Mucosa of stomach (tissue), 1 donor: ENCODE results near the gene NLGN1.

Experiments used
- H3K27me3 ChIP-seq: one replicate; pipeline ENCODE4 v1.7.0; 2013; ENCODE audit warnings: mild to moderate bottlenecking, low read length; ENCODE audit not compliant: control insufficient read depth, insufficient read depth
- H3K36me3 ChIP-seq: one replicate; pipeline ENCODE4 v1.7.0; 2013; ENCODE audit warnings: low read length; ENCODE audit not compliant: control insufficient read depth, insufficient read depth
- H3K4me1 ChIP-seq: one replicate; pipeline ENCODE4 v1.7.0; 2013; ENCODE audit warnings: mild to moderate bottlenecking, low read length; ENCODE audit not compliant: control insufficient read depth, insufficient read depth
- H3K4me3 ChIP-seq: one replicate; pipeline ENCODE4 v1.7.0; 2013; ENCODE audit warnings: low read length
- H3K9ac ChIP-seq: one replicate; pipeline ENCODE4 v1.7.0; 2013; ENCODE audit warnings: mild to moderate bottlenecking, low read length, moderate library complexity
- H3K9me3 ChIP-seq: one replicate; pipeline ENCODE4 v1.7.0; 2013; ENCODE audit warnings: mild to moderate bottlenecking, low read length, moderate library complexity; ENCODE audit not compliant: control insufficient read depth
- donor health status: Pancreatic carcinoma.

NLGN1 gene

DNA sequence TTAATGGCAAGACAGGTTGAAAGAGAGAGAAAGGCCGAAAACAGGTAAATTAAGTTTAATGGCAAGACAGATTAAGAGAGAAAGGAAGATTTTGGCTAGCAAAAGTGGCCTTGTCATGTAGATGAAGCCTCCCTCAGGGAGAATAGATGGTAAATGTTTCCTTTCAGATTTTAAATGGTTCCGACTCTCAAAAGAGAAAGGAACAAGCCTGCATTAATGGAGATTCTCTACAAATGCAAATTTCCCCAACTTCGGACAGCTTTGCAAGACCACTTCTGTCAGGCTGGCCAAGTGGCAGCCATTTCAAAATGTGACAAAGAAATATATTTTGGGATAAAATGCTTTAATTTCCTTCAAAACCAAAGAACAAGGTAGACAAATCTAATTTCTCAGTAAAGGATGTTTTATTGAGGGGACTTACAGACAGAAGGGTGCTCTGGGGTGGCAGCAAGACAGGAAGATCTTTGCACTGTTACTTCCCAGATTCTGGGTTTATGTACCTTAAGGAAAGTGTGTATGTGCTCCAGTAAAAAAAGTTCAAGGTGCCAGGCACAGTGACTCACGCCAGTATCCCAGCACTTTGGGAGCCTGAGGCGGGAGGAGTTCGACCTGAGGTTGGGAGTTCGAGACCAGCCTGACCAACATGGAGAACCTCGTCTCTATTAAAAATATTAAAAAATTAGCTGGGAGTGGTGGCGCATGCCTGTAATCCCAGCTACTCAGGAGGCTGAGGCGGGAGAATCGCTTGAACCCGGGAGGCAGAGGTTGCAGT, 835.3 kb downstream of the NLGN1 start:
- no peaks in the 10 kb centered on the region for H3K36me3 ChIP-seq
- no peak overlapping the region for H3K9ac ChIP-seq
- no peaks in the 10 kb centered on the region for H3K9me3 ChIP-seq
- no peak overlapping the region for H3K4me3 ChIP-seq
- no peaks in the 10 kb centered on the region for H3K27me3 ChIP-seq
- H3K4me1 ChIP-seq, result no peaks in the 10 kb centered on the region

DNA sequence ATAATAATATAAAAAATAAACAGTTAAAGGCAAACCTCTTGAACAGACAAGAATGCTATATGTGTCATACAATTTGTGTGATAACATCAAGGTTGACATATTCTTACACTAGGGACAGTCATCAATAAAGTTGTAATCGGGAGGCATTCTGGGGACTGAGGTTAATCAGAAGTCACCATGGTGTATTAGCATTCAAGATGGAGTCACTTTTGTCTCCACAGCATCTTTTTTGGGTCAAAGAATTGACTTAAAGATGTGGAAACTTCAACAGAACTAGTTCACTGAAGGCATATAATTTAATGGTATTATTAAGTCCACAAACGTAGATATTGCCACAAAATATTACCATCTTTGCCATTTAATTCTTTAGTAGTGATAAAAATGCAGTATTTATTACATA, 836.0 kb downstream of the NLGN1 start:
- Histone ChIP-seq H3K27me3 (no peaks in the 10 kb centered on the region), H3K4me3 (no peak overlapping the region), H3K9ac (no peak overlapping the region), H3K9me3 (no peaks in the 10 kb centered on the region), H3K4me1 (no peaks in the 10 kb centered on the region), H3K36me3 (no peaks in the 10 kb centered on the region)

DNA sequence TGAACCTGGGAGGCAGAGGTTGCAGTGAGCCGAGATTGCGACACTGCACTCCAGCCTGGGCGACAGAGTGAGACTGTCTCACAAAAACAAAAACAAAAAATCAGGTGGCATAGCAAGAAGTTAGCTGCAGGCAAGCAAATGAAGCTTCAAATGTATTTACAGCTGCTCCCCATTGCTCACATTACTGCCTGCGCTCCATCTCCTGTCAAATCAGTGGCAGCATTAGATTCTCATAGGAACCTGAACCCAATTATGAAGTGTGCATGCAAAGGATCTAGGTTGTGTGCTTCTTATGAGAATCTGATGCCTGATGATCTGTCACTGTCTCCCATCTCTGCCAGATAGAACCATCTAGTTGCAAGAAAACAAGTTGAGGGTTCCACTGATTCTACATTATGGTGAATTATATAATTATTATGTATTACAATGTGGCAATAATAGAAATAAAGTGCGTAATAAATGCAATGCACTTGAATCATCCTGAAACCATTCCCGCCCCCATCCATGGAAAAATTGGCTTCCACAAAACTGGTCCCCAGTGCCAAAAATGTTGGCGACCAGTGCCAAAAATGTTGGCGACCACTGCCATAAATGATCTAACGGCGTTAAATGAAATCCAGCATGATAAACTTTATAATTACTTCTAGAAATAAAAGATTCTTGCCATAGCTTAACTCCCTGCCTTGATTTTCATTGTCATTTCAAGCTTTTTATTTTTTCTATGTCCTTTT, 844.9 kb downstream of the NLGN1 start:
- Histone ChIP-seq H3K36me3 (no peaks in the 10 kb centered on the region), H3K9ac (no peak overlapping the region), H3K4me1 (no peaks in the 10 kb centered on the region), H3K27me3 (no peaks in the 10 kb centered on the region), H3K4me3 (no peak overlapping the region), H3K9me3 (no peaks in the 10 kb centered on the region)

DNA sequence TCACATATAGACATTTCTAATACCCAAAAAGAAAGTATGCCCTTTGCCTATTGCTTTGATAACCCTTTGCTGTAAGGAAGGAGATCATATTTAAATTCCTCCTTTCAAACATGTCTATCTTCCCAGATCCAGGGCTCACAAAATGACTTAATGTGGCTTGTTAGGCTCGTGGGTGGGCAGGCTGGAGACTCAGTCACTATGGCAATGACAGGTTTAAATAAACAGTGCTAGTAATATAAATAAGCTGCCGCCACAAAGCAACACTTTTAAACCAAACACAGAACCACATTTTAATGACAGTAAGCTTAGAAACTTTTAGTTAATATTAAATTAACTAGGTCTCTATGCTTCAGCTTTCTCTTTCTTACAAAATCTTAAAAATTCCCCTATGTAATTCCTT, 845.6 kb downstream of the NLGN1 start:
- Histone ChIP-seq H3K9ac (no peak overlapping the region), H3K4me3 (no peak overlapping the region), H3K36me3 (no peaks in the 10 kb centered on the region), H3K9me3 (no peaks in the 10 kb centered on the region), H3K27me3 (no peaks in the 10 kb centered on the region), H3K4me1 (no peaks in the 10 kb centered on the region)

DNA sequence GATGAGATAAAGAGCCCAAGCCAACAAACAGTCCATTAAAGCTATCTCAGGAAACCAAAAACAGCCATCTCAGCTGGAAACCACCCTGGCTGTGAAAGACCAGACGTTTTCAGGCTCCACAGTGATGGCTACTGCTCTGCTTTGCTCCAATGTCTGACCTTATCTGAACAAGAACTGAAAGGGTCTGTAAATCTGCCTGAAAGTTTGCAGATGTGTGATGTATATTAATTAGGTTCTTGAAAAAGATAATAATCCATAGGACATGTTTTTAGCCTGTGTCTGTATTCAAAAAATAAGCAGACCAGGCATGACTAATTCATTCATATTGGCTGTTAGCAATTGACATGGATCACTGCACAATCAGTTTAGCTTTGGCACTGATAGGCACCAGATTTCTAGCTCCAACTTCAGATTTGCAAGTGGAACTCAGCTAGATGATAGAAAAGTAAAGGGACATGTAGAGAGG, 850.2 kb downstream of the NLGN1 start:
- Histone ChIP-seq H3K27me3 (no peaks in the 10 kb centered on the region), H3K9ac (no peak overlapping the region), H3K4me3 (no peak overlapping the region), H3K4me1 (no peaks in the 10 kb centered on the region), H3K9me3 (no peaks in the 10 kb centered on the region), H3K36me3 (no peaks in the 10 kb centered on the region)

DNA sequence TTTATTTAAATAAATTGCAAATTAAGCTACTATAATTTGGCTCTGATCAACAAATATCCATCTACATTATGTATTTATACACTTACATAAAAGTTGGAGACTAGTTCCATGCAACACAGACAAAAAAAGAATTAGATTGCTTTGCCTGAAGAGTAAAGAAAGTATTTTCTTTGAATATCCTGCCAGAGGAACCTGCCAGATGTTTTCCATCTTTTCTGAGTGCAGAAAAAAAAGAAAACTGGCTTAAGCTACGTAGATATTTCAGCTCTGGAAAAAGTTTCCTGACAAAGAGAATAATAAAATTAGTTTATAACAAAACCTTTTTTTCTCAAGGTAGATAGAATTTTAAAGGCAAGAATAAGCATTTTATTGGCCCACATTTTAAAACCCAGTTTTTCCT, 854.1 kb downstream of the NLGN1 start:
- Histone ChIP-seq H3K36me3 (no peaks in the 10 kb centered on the region), H3K9ac (no peak overlapping the region), H3K4me3 (no peak overlapping the region), H3K9me3 (no peaks in the 10 kb centered on the region), H3K27me3 (no peaks in the 10 kb centered on the region), H3K4me1 (no peaks in the 10 kb centered on the region)

DNA sequence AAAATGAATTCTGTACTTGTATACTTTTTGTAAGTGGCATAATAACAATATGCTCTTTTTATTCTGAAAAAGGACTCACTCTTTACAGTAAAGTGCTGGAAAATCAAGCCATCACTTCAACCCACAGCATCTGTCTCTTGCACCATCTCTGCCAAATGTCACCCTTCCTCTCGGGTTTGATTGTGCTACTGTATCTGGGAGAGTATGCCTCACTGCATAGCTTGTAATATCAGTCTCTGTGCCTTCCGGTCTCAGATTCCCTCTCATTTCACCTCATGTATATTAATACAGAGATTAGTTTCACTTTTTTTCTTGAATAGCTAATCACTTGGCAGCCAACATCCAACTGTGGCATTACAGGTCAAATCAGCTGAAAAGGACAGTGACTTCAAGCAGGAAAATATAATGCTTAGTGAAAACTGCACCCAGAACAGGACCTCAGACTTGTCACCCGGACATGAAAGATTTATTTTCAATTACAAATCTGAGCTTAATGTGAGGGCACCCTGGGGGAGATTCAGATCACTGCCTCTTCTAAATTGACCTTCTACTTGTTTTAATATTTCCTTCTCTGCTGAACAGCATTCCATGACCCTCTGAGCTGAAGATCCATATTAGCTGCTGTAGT, 855.8 kb downstream of the NLGN1 start:
- H3K27me3 ChIP-seq, result no peaks in the 10 kb centered on the region
- no peaks in the 10 kb centered on the region for H3K9me3 ChIP-seq
- no peaks in the 10 kb centered on the region for H3K4me1 ChIP-seq
- H3K9ac ChIP-seq, result no peak overlapping the region
- no peak overlapping the region for H3K4me3 ChIP-seq
- H3K36me3 ChIP-seq, result no peaks in the 10 kb centered on the region

DNA sequence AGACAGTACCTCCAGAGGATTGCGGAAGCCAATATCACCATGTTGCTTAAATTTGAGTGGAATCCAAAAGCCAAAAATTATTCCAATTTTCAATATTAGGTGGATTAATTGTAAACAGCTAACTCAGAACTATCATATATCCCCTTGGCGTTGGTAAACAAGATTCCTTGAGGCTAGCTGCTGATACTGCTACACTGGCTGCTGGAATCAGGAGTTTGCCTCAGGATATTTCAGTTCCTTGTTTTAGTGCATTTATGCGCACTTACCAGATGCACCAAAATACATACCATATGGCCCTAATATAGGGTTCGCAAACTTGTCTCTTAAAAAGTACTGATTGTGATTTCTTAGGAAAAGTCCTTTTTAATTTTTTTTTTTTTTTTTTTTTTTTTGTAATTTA, 856.4 kb downstream of the NLGN1 start:
- H3K4me1 ChIP-seq, result no peaks in the 10 kb centered on the region
- H3K9ac ChIP-seq, result no peak overlapping the region
- no peaks in the 10 kb centered on the region for H3K36me3 ChIP-seq
- no peaks in the 10 kb centered on the region for H3K9me3 ChIP-seq
- H3K27me3 ChIP-seq, result no peaks in the 10 kb centered on the region
- no peak overlapping the region for H3K4me3 ChIP-seq

DNA sequence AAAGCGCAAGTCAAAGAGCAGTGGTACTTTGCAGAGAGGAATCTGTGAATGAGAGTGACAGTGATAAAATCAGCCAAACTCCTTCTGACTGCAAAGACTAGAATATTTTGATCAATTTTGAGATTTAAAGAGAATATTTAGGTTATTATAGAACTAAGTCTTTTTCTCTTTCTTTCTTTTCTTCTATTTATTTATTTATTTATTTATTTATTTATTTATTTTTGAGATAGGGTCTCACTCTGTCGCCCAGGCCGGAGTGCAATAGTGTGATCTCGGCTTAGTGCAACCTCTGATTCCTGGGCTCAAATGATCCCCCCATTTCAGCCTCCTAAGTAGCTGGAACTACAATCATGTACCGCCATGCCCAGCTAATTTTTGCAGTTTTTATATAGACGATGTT, 857.9 kb downstream of the NLGN1 start:
- Histone ChIP-seq H3K4me3 (no peak overlapping the region), H3K4me1 (no peaks in the 10 kb centered on the region), H3K9ac (no peak overlapping the region), H3K36me3 (no peaks in the 10 kb centered on the region), H3K9me3 (no peaks in the 10 kb centered on the region), H3K27me3 (no peaks in the 10 kb centered on the region)

DNA sequence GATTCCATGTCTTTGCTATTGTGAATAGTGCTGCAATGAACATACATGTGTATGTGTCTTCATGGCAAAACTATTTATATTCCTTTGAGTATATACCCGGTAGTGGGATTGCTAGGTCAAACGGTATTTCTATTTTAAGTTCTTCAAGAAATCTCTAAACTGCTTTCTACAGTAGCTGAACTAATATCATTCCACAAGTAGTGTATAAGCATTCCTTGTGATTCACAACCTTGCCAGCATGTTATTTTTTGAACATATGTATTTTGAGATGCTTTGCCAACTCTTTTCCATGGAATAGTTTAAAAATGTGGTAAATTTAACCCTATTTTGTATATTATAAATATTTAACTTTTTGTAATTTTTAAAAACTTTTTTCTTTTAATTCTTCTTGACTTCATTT, 868.9 kb downstream of the NLGN1 start:
- no peak overlapping the region for H3K4me3 ChIP-seq
- H3K36me3 ChIP-seq, result no peaks in the 10 kb centered on the region
- no peaks in the 10 kb centered on the region for H3K4me1 ChIP-seq
- H3K9me3 ChIP-seq, result no peaks in the 10 kb centered on the region
- no peaks in the 10 kb centered on the region for H3K27me3 ChIP-seq
- no peak overlapping the region for H3K9ac ChIP-seq

DNA sequence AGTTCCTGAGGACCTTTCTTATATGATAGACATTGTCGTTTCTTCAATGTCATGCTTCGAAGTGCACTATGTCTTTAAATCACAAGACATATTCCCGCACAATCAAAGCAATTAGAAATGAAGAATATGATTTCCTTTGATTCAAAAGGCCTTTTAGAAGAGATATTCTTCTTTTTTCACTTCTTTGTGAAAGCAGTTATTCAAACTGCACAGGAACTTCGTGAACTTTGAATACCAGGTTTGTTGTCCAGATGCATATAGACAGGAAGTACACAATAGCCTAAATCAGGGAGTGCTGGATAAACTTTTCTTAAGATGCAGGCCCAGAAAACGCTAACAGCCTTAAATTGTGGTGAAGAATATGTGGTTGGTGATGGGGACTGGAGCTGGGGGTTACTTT, 870.5 kb downstream of the NLGN1 start:
- no peak overlapping the region for H3K4me3 ChIP-seq
- no peaks in the 10 kb centered on the region for H3K4me1 ChIP-seq
- no peaks in the 10 kb centered on the region for H3K27me3 ChIP-seq
- H3K36me3 ChIP-seq, result no peaks in the 10 kb centered on the region
- H3K9ac ChIP-seq, result no peak overlapping the region
- H3K9me3 ChIP-seq, result no peaks in the 10 kb centered on the region

DNA sequence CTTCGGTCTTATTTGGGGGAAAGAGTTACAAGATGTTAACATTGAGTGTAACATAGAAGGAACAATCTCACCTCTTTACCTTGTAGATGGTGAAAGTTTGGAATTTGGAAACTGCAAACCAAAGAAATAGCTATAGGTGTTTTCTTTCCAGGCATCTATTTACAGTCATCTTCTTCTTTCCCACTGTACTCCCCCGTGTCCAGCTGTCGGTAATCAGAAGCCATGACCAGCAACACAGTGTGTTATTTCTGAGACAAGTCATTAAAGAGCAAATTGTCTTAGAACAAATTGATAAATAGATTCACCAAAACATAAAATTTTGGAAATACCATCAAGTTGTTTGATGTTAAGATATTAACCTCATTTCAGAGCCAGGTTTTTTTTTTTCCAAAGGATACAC, 871.0 kb downstream of the NLGN1 start:
- Histone ChIP-seq H3K9me3 (no peaks in the 10 kb centered on the region), H3K27me3 (no peaks in the 10 kb centered on the region), H3K4me3 (no peak overlapping the region), H3K9ac (no peak overlapping the region), H3K4me1 (no peaks in the 10 kb centered on the region), H3K36me3 (no peaks in the 10 kb centered on the region)
